Head of caudate nucleus (tissue), 42 donors: Measurements from ENCODE around the gene ZNF384.

Source experiments
- DNase-seq, 42 donors: peaks; one replicate each; pipeline versions ENCODE4 v3.0.0 to v3.0.0-alpha.2; 2020 to 2021; ENCODE audit warnings: mixed read lengths in 7 of 42
- intact Hi-C: fragments of 100-400 bp; cut with DNase I; formaldehyde crosslinking; loops from one replicate; pipeline ENCODE4 v1.15.0; 2022

ZNF384 gene

GRCh38 chr12:6667559-6668210, 21.5 kb downstream of the ZNF384 start:
- peak in 22 of 42 donors; percentile 25 to 71 (median 40) for DNase-seq
- intact Hi-C loops = no loop called here

- intact Hi-C loops = no loop called here
- DNase-seq = no peak
Observed at GRCh38 chr12:6666211-6666610, 23.0 kb downstream of the ZNF384 start.

GRCh38 chr12:6664902-6665301, 24.3 kb downstream of the ZNF384 start:
- intact Hi-C loops = loop anchor here (5.0 kb wide), 1 partner anchor 48 kb away; no protein-coding TSS in a partner anchor
- no peak for DNase-seq

GRCh38 chr12:6662906-6663742, 26.1 kb downstream of the ZNF384 start, which contains the start of gene ING4:
TSS of gene ING4 (minus strand) at chr12:6663119. CDS start at chr12:6663101, 18 bp downstream.
- DNase-seq = peak; percentile 93 to 100 (median 98)
- intact Hi-C loops = loop anchor here (1.0 to 5.0 kb wide), 3 partner anchors 26 to 60 kb away; partner anchors contain the start of gene ZNF384

GRCh38 chr12:6662602-6662905, 26.6 kb downstream of the ZNF384 start:
- no peak for DNase-seq
- intact Hi-C loops = loop anchor here (2.0 to 5.0 kb wide), 2 partner anchors 45 to 60 kb away; no protein-coding TSS in a partner anchor

GRCh38 chr12:6653987-6654386, 35.2 kb downstream of the ZNF384 start:
- intact Hi-C loops = no loop called here
- DNase-seq = no peak

- intact Hi-C loops = no loop called here
- DNase-seq = no peak
Observed at GRCh38 chr12:6653342-6653741, 35.8 kb downstream of the ZNF384 start.

GRCh38 chr12:6652391-6652790, 36.8 kb downstream of the ZNF384 start:
- no peak for DNase-seq
- intact Hi-C loops = no loop called here

- no peak for DNase-seq
- intact Hi-C loops = no loop called here
Observed at GRCh38 chr12:6650832-6651231, 38.3 kb downstream of the ZNF384 start.

GRCh38 chr12:6647083-6647604, 42.0 kb downstream of the ZNF384 start, which contains the start of gene ACRBP:
TSS of gene ACRBP (minus strand) at chr12:6647432. CDS start at chr12:6647366, 66 bp downstream.
- intact Hi-C loops = no loop called here
- DNase-seq = peak; percentile 31 to 84 (median 70)

GRCh38 chr12:6646276-6647082, 42.7 kb downstream of the ZNF384 start:
- intact Hi-C loops = no loop called here

GRCh38 chr12:6644903-6645302, 44.3 kb downstream of the ZNF384 start:
- DNase-seq = peak in 37 of 42 donors; percentile 26 to 79 (median 56)
- intact Hi-C loops = no loop called here

More at GRCh38 chr12:6646276-6647082, 42.7 kb downstream of the ZNF384 start:
- DNase-seq = peak in 1 of 42 donors; percentile 21

GRCh38 chr12:6644257-6644596, 44.9 kb downstream of the ZNF384 start:
- peak in 5 of 42 donors; percentile 15 to 28 (median 17) for DNase-seq
- intact Hi-C loops = no loop called here

GRCh38 chr12:6643569-6644256, 45.5 kb downstream of the ZNF384 start:
- intact Hi-C loops = no loop called here
- peak in 9 of 42 donors; percentile 20 to 56 (median 38) for DNase-seq

GRCh38 chr12:6641131-6641530, 48.0 kb downstream of the ZNF384 start:
- DNase-seq = peak in 2 of 42 donors; percentile 47 to 50
- intact Hi-C loops = no loop called here

GRCh38 chr12:6640497-6640896, 48.7 kb downstream of the ZNF384 start:
- intact Hi-C loops = no loop called here
- no peak for DNase-seq

GRCh38 chr12:6639151-6639801, 49.9 kb downstream of the ZNF384 start:
- DNase-seq = no peak
- intact Hi-C loops = no loop called here

GRCh38 chr12:6638305-6638704, 50.9 kb downstream of the ZNF384 start:
- peak in 1 of 42 donors; percentile 30 for DNase-seq
- intact Hi-C loops = no loop called here
